ENCODE data around the gene MECP2.

The MECP2 gene

GRCh38 chrX:154030715-154031305 is 66.7 kb downstream of the MECP2 start:
- no peak for DNase-seq

DNA sequence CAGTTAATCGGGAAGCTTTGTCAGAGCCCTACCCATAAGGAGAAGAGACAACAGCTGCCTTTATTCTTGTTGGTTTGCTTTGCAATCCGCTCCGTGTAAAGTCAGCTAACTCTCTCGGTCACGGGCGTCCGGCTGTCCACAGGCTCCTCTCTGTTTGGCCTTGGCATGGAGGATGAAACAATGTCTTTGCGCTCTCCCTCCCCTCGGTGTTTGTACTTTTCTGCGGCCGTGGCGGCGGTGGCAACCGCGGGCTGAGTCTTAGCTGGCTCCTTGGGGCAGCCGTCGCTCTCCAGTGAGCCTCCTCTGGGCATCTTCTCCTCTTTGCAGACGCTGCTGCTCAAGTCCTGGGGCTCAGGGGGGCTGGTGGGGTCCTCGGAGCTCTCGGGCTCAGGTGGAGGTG is 67.3 kb downstream of the MECP2 start:
- no peak for DNase-seq

GRCh38 chrX:154029439-154029838 is 68.1 kb downstream of the MECP2 start:
- DNase-seq = no peak

GRCh38 chrX:154028502-154029184 is 68.9 kb downstream of the MECP2 start:
- DNase-seq = no peak

- peak in 1 of 2 donors; percentile 62 for DNase-seq
Measured at GRCh38 chrX:154027986-154028385, 69.5 kb downstream of the MECP2 start.

GRCh38 chrX:154027022-154027402 is 70.5 kb downstream of the MECP2 start:
- no peak for DNase-seq

GRCh38 chrX:154026136-154027021 is 71.1 kb downstream of the MECP2 start:
- DNase-seq = no peak

DNA sequence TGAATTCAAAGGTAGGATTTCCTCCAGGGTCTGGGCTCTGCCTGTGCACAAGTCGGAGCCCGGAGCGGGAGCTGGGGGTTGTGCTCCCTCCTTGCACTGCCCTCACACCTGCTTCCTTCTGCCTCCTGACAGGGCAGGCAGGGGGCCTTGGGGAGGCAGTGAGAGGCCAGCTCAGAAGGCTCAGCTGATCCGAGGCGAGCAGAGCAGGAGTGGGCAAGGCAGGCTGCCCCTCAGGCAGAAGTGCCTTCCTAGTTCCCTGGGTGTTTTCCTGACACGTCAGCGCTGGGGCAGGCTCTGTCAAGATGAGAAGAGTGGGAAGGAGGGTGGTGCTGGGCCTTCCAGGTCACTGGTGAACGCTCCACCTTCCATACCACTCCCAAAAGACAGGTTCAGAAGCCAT is 72.3 kb downstream of the MECP2 start:
- no peak for DNase-seq

DNA sequence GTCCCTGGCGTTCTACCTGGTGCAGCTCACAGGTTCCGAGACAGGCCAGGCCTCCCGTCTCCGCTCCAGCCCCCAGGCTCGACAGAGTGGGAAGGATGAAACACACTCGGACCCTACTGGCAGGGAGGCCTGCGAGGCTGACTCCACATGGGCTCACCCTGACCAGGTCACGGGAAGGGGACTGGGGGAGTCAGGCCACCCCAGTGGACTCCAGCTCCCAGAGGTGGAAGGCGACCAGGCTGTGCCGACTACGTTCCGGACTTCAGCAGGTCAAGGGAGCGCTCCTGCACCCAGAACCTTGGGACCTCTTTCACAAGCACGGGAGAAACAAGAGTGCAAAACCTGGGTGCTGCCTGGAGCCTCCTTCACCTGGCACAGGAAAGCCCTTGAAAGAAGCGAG is 73.2 kb downstream of the MECP2 start:
- DNase-seq = no peak

- no peak for DNase-seq
Measured at GRCh38 chrX:154023276-154024000, 74.1 kb downstream of the MECP2 start.

GRCh38 chrX:154022108-154022507 is 75.4 kb downstream of the MECP2 start:
- DNase-seq = no peak

- peak; percentile 39 to 68 for DNase-seq
Measured at GRCh38 chrX:154021131-154021611, 76.3 kb downstream of the MECP2 start.

- DNase-seq = peak; percentile 66 to 76
Measured at GRCh38 chrX:154020536-154021115, 76.9 kb downstream of the MECP2 start.

GRCh38 chrX:154019633-154020528 is 77.6 kb downstream of the MECP2 start, which contains the start of gene IRAK1:
IRAK1 (minus strand) TSS chrX:154019902; CDS start chrX:154019812, 90 bp downstream.
- DNase-seq = peak; percentile 59 to 62

DNA sequence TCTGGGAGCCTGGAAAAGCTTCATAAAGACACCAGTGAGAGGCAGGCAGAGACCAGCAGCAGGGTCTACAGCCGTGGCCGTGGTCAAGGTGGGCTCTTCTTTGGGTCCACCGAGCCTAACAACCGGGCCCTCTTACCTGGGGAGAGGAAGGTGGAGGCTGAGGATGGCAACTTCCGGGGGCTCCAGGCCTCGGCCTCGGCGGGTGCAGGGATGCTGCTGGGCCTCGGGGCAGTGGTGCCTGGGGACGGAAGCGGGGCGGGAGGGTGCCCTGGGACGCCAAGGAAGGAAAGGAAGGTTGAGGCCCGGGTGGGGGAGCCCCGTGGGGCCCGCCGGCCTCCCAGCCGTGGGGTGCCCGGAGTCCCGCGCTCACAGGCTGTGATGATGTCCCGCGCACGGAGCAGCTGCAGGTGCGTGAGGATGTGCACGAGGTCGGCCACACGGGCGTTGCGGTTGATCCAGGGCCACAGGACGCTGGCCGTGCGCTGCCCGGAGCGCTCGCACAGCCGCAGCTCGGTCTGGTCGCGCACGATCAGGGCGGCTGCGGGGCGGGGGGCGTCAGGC is 78.4 kb downstream of the MECP2 start:
- DNase-seq = no peak

- DNase-seq = no peak
Measured at GRCh38 chrX:154018518-154019060, 78.9 kb downstream of the MECP2 start.

DNA sequence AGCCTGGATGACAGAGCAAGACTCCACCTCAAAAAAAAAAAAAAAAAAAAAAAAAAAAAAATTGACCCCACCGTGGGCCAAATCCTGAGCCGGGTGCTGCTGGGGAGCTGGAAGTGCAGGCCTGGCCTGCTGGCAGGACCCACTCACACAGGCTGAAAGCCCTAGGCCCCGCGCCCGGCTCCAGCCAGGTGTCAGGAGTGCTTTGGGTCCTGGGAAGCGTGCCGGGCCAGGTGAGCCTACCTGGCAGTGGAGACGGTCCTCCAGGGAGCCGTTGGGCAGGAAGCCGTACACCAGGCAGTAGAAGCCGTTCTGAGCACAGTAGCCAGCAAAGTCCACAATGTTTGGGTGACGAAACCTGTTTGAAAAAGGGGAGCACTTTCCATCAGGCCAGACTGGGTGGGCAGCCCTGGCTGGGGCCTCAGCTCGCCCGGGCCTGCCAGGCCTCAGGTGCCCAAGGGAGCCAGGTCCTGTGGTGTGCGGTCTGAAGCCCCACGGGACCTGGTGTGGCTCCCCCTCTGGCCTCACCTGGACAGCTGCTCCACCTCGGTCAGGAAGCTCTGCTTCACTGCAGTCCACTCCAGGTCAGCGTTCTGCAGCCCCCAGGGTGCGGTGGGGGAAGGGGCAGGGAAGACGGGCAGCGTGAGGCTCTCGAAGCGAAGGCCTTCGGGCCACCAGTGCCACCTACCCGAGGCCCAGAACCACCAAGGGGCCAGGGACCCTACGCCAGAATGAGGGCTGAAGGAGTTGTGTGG is 79.6 kb downstream of the MECP2 start:
- no peak for DNase-seq

GRCh38 chrX:154016366-154017076 is 81.0 kb downstream of the MECP2 start:
- DNase-seq = no peak

DNA sequence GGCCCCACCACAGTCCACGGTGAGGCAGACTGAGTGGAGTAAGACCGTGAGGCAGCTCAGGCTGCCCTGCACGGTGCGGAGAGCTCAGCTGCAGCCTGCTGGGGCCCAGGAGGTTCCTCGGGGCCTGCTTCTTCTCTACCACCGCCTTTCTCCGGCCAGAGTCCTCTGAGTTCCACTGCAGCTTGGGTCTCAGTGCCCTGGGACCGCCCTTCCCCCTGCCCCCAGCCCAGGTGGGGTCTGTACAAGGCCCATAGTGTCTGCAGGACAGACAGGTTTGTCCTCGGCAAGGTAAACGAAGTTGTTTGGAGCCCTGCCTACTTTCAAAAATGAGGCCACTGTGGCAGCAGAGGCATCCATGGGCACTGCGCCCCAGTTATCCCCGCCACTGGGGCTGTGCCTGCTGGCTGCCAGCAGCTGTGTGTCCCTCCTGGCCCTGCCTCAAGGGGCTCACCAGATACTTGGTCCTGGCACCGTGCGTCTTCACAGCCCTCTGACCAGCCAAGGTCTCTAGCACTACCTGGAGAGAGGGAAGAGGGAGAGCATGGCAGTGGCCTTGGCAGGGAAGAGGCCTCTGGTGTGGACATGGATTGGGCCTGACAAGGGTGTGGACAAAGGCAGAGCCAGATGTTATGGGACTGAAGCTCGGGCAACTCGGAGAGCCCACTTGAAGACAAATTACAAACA is 81.8 kb downstream of the MECP2 start:
- DNase-seq = no peak

All from inflammatory macrophage treated with lipopolysaccharide for 1 hour (primary cell).